Endodermal cell (in vitro differentiated cells): ENCODE data around the gene PLCXD3. TPM values are rescaled to one million over a fixed set of nuclear protein-coding genes. Genes with fewer than 3 reads are reported as not detected.
A peak's percentile ranks its signal among the peaks of the same experiment; 100 is the strongest.

ENCODE experiments used
- DNase-seq: peaks from one replicate; pipeline ENCODE4 v3.0.0-alpha.2; 2017
- H3K27ac ChIP-seq: 2 replicates; pipeline ENCODE4 v1.5.1; 2013; ENCODE audit warnings: mild to moderate bottlenecking, low read depth, low read length, moderate library complexity
- H3K27me3 ChIP-seq: 2 replicates; pipeline ENCODE4 v1.6.1; 2013; ENCODE audit warnings: mild to moderate bottlenecking, low read length, moderate library complexity; ENCODE audit not compliant: insufficient read depth, control insufficient read depth, poor library complexity, severe bottlenecking
- H3K36me3 ChIP-seq: 2 replicates; pipeline ENCODE4 v1.7.0; 2013; ENCODE audit warnings: mild to moderate bottlenecking, low read length, moderate library complexity; ENCODE audit not compliant: control insufficient read depth, insufficient read depth
- H3K4me1 ChIP-seq: one replicate; pipeline ENCODE4 v1.7.0; 2013; ENCODE audit warnings: low read length; ENCODE audit not compliant: control insufficient read depth, insufficient read depth
- H3K4me3 ChIP-seq: 2 replicates; pipeline ENCODE4 v1.5.1; 2013; ENCODE audit warnings: mild to moderate bottlenecking, low read length, moderate library complexity
- H3K9ac ChIP-seq: 2 replicates; pipeline ENCODE4 v1.6.1; 2013; ENCODE audit warnings: mild to moderate bottlenecking, low read length, moderate library complexity; ENCODE audit not compliant: poor library complexity, severe bottlenecking; ENCODE audit errors: extremely low read depth
- H3K9me3 ChIP-seq: 2 replicates; pipeline ENCODE4 v1.6.1; 2013; ENCODE audit warnings: mild to moderate bottlenecking, low read length, moderate library complexity; ENCODE audit not compliant: control insufficient read depth
- H3K27ac Mint-ChIP-seq: 2 replicates; pipeline ENCODE4 v1.8.0; 2020; ENCODE audit warnings: mixed read lengths
- H3K27me3 Mint-ChIP-seq: 2 replicates; pipeline ENCODE4 v1.8.0; 2021; ENCODE audit warnings: mild to moderate bottlenecking, mixed read lengths; ENCODE audit not compliant: insufficient read depth
- H3K36me3 Mint-ChIP-seq: 2 replicates; pipeline ENCODE4 v1.8.0; 2020; ENCODE audit warnings: low read depth, mixed read lengths
- H3K4me1 Mint-ChIP-seq: 2 replicates; pipeline ENCODE4 v1.8.0; 2020; ENCODE audit warnings: mixed read lengths
- H3K4me3 Mint-ChIP-seq: 2 replicates; pipeline ENCODE4 v1.8.0; 2020; ENCODE audit warnings: mild to moderate bottlenecking, moderate library complexity, mixed read lengths
- H3K9me3 Mint-ChIP-seq: 2 replicates; pipeline ENCODE4 v1.8.0; 2020; ENCODE audit warnings: mild to moderate bottlenecking, mixed read lengths
- CTCF ChIP-seq: fragments of 200-600 bp; sonication (generic); conservative IDR thresholded peaks from 2 replicates; pipeline ENCODE4 v1.5.0; 2021; ENCODE audit warnings: antibody characterized with exemption, mild to moderate bottlenecking
- WGBS, 2 experiments: methylation state at CpG; one replicate each; pipeline versions ENCODE4 v1.1.5 to v1.1.7; 2013; ENCODE audit warnings: missing lambda C conversion rate in 2 of 2, mixed read lengths in 1 of 2; ENCODE audit not compliant: insufficient coverage in 1 of 2, insufficient read length in 1 of 2; 5-methylcytosine and 5-hydroxymethylcytosine counted together
- total RNA-seq, 2 donors: library from RNA; stranded (reverse); fragmentation: NEBNext Ultra II Directional in 1 of 2; extraction: Animal tissue kit (Norgen Biotek cat#: 25700) in 1 of 2; gene quantifications; 2 replicates in 1 of 2; 3 replicates in 1 of 2; pipeline ENCODE4 v1.2.1, GENCODE V29; 2021

The PLCXD3 gene
- total RNA-seq, 2 donors from 2014 or later = 41.8 to 43.3 TPM

GRCh38 chr5:41275813-41276512 lies 234.4 kb downstream of the PLCXD3 start:
- H3K4me3 Mint-ChIP-seq = no peak overlapping the region

DNA sequence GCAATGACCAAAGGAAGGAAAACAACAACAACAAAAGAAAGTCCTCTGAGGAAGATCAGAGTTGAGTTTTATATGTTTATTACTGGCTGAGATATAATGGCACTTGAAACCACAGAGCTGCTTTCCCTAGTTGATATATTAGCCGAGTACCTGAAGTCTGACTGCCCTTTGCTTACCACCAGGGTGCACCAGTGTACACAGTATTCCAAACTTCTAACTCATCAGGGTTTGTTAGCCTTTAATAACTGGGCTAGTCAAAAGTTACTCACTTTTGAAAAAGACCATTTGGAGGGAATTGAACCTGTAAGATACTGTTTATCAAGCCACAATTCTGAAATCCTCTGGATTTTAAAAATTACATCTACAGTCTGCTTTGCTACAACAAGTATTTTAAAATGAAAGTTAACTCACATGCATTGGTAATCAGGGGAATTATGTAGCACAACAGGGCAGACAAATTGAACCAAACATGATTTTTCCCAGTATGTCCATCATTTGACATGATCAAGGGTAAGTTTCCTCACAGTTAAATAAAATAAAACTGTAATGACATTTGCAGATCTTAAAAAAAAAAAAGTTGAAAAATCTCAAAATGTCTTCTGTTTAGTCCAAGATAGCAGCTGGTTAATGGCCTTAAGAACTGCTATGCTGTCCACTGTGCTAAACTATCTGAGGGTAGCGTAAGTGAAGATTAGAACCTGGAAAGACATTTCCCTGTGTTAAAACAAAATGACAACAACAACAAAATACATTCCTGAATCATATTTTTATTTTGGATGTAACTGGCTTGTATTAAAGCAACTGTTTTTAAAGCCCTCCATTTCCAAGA lies 239.8 kb downstream of the PLCXD3 start:
- Histone ChIP-seq H3K27me3 (no peaks in the 10 kb centered on the region), H3K36me3 (no peaks in the 10 kb centered on the region), H3K9ac (no peak overlapping the region), H3K9me3 (no peaks in the 10 kb centered on the region), H3K27ac (no peak overlapping the region), H3K4me1 (peaks cover 4% of the 10 kb centered on the region), H3K4me3 (no peak overlapping the region)
- Mint-ChIP-seq H3K9me3 (no peaks in the 10 kb centered on the region), H3K4me3 (no peak overlapping the region), H3K27me3 (no peaks in the 10 kb centered on the region), H3K27ac (no peak overlapping the region), H3K4me1 (peaks cover 14% of the 10 kb centered on the region), H3K36me3 (no peaks in the 10 kb centered on the region)
- DNase-seq = peak; percentile 67
- 57% methylated on average over 2 of the region's 2 CpGs; no CpG with 5 or more reads in 1 of the 2 experiments for WGBS, 2 experiments
- peak; percentile 88 for TF ChIP-seq CTCF

More at GRCh38 chr5:41275813-41276512, 234.4 kb downstream of the PLCXD3 start:
- H3K27me3 Mint-ChIP-seq = no peaks in the 10 kb centered on the region
- H3K27ac Mint-ChIP-seq = no peak overlapping the region
- no peak for DNase-seq
- H3K4me1 ChIP-seq = peaks cover 4% of the 10 kb centered on the region
- H3K36me3 ChIP-seq = no peaks in the 10 kb centered on the region
- H3K27me3 ChIP-seq = no peaks in the 10 kb centered on the region
- H3K9me3 ChIP-seq = no peaks in the 10 kb centered on the region
- H3K36me3 Mint-ChIP-seq = no peaks in the 10 kb centered on the region
- no peak overlapping the region for H3K9ac ChIP-seq
- H3K27ac ChIP-seq = no peak overlapping the region
- peaks cover 9% of the 10 kb centered on the region for H3K4me1 Mint-ChIP-seq
- H3K4me3 ChIP-seq = peak overlapping the region; percentile 31
- no peaks in the 10 kb centered on the region for H3K9me3 Mint-ChIP-seq
- TF ChIP-seq CTCF = no peak
- WGBS, 2 experiments = 94 to 97% methylated on average over 6 to 8 of the region's 8 CpGs

- Histone ChIP-seq H3K4me3 (no peak overlapping the region), H3K27ac (no peak overlapping the region), H3K27me3 (no peaks in the 10 kb centered on the region), H3K4me1 (no peaks in the 10 kb centered on the region), H3K9me3 (no peaks in the 10 kb centered on the region), H3K9ac (no peak overlapping the region), H3K36me3 (no peaks in the 10 kb centered on the region)
- no peaks in the 10 kb centered on the region for H3K27me3 Mint-ChIP-seq
- no peaks in the 10 kb centered on the region for H3K36me3 Mint-ChIP-seq
- no peaks in the 10 kb centered on the region for H3K9me3 Mint-ChIP-seq
- TF ChIP-seq CTCF = no peak
- peaks cover 8% of the 10 kb centered on the region for H3K4me1 Mint-ChIP-seq
- no peak overlapping the region for H3K27ac Mint-ChIP-seq
- 79 to 83% methylated on average over 1 of the region's 1 CpG for WGBS, 2 experiments
- H3K4me3 Mint-ChIP-seq = no peak overlapping the region
- no peak for DNase-seq
Observed at GRCh38 chr5:41268894-41269293, 241.5 kb downstream of the PLCXD3 start.
